A549 treated with dexamethasone at 1 μM for 4 hours (cell line): ENCODE measurements around the gene PHOX2A. TPM values are rescaled to one million over a fixed set of nuclear protein-coding genes. Genes with fewer than 3 reads are reported as not detected.

Experiments used
- total RNA-seq: library from RNA; stranded (reverse); fragments of 200-300 nt; extraction: Qiagen RNA extraction; gene quantifications from 5 replicates; pipeline ENCODE4 v1.2.3, GENCODE V29; 2022

PHOX2A gene
- total RNA-seq = not detected in 5 replicates

DNA sequence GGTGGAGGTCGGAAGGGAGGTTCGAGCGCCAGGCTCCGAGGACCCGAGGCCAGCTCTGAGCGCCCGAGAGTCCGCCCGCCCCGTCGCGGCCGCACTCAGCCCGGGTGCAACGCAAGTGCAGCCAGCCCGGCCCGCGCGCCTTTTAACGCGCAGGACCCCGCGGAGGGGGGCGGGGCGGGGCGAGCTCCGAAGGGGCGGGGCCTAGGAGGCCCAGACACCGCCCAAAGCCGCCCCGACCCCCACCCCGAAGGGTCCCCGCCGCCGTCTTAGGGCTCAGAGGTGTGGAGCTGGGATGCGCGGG is at the start of gene PHOX2A:
Gene PHOX2A (minus strand): TSS at position 117 of the 301 bp plus-strand sequence. CDS start 172 bp downstream, outside the sequence.

DNA sequence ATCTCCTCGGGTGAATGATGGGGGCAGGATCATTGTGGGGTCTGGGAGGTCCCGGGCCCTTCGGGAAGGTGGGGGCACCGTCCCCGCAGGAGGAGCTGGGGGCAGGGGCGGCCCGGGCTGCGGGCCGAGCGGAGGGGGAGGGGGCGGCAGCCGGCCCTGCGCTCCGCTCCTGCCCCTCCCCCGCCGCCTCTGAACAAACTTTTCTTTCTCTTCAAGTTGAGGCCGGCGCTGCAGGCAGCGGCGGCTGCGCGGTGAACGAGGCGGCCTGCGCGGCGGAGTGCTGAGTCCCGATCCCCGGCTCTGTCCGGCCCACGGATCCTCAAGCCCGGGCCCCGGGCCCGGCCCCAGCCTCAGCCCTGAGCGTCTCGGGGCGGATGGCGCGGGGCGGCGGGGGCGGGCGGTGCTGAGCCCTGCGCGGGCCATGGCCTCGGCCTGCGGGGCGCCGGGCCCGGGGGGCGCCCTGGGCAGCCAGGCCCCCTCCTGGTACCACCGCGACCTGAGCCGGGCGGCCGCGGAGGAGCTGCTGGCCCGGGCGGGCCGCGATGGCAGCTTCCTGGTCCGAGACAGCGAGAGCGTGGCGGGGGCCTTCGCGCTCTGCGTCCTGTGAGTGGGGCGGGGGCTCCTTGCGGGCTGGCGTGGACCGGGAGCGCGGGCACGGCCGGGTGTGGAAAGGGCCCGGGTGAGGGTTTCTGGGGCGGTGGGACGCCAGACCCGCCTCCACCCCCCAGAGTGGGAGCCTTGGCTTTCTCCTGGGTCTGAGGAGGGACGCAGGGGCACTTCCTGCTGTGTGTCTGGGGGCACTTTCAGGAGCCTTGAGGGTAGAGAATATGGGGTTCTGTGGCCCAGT is 19.2 kb downstream of the PHOX2A start, which contains the start of gene INPPL1:
Gene INPPL1 (plus strand): TSS at position 204 of the 847 bp plus-strand sequence. CDS start 218 bp downstream, at position 422.

DNA sequence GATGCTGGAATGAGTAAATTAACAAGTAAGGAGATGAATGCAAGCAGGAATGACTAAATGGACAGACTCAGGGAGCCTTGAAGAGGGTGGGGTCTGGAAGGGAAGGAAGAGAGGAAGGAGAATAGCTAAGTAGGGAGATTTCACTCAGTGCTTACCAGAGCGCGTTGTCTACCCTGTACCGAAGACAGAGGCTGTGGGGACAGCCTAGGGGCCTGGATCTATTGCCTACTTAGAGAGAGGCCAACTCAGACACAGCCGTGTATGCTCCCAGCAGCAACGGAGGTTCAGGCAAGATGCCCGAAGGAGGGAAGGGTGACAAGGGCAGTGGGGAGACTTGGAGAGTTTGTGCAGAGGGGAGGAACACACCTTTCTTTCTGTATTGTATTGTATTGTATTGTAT is 27.3 kb downstream of the PHOX2A start, which contains the start of gene FOLR2:
Gene FOLR2 (plus strand): TSS at position 157 of the 400 bp plus-strand sequence. CDS start 1,791 bp downstream, outside the sequence.

DNA sequence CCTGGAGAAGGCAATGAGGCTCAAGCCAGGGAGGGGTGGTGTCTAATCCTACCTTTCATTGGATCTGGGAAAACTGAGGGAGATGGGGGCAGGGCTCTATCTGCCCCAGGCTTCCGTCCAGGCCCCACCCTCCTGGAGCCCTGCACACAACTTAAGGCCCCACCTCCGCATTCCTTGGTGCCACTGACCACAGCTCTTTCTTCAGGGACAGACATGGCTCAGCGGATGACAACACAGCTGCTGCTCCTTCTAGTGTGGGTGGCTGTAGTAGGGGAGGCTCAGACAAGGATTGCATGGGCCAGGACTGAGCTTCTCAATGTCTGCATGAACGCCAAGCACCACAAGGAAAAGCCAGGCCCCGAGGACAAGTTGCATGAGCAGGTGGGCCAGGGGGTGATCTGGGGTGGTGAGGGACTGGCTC is 52.0 kb downstream of the PHOX2A start, which contains the start of gene FOLR1:
Gene FOLR1 (plus strand): TSS at position 180 of the 421 bp plus-strand sequence. CDS start 34 bp downstream, at position 214.

Other genes starting within 250 kb of the PHOX2A start
- gene IL18BP, start 245.3 kb downstream of the PHOX2A start, total RNA-seq = 1.6 to 3.3 TPM (median 3.1 TPM) in 5 replicates
- gene NUMA1, start 163.6 kb downstream of the PHOX2A start, total RNA-seq = 46.9 to 74.6 TPM (median 69.5 TPM) in 5 replicates
- 6.9 to 8.4 TPM (median 8.0 TPM) in 5 replicates for gene LRRC51, start 163.3 kb downstream of the PHOX2A start, total RNA-seq
- 129 to 146 TPM (median 136 TPM) in 5 replicates for gene LAMTOR1, start 140.9 kb downstream of the PHOX2A start, total RNA-seq
- not detected in 5 replicates for gene TOMT, start 138.3 kb downstream of the PHOX2A start, total RNA-seq
- gene ANAPC15, start 131.5 kb downstream of the PHOX2A start, total RNA-seq = 77.2 to 87.7 TPM (median 81.2 TPM) in 5 replicates
- 0.18 TPM in 1 of 5 replicates, not detected in the others for gene FOLR3, start 108.5 kb downstream of the PHOX2A start, total RNA-seq
- 0.24 TPM in 1 of 5 replicates, not detected in the others for gene FOLR1, start 52.0 kb downstream of the PHOX2A start, total RNA-seq
- not detected in 5 replicates for gene FOLR2, start 27.4 kb downstream of the PHOX2A start, total RNA-seq
- 39.2 to 83.3 TPM (median 68.9 TPM) in 5 replicates for gene INPPL1, start 19.4 kb downstream of the PHOX2A start, total RNA-seq
- 12.0 to 19.9 TPM (median 18.8 TPM) in 5 replicates for gene CLPB, start 190.4 kb upstream of the PHOX2A start, total RNA-seq